Trophoblast cell (in vitro differentiated cells and primary cell): ENCODE measurements around the gene VWF.
A peak's percentile ranks its signal among the peaks of the same experiment; 100 is the strongest.

ENCODE experiments used
- DNase-seq, 2 donors: peaks; one replicate each; pipeline ENCODE4 v3.0.0-alpha.2; 2016
- H2AFZ ChIP-seq: 2 replicates; pipeline ENCODE4 v1.6.1; 2013; ENCODE audit warnings: low read length, moderate library complexity, mild to moderate bottlenecking; ENCODE audit not compliant: insufficient read depth, poor library complexity
- H2AK5ac ChIP-seq: 2 replicates; pipeline ENCODE4 v1.6.1; 2013; ENCODE audit warnings: mild to moderate bottlenecking, low read length
- H2BK120ac ChIP-seq: 2 replicates; pipeline ENCODE4 v1.6.1; 2013; ENCODE audit warnings: low read length, mild to moderate bottlenecking, moderate library complexity; ENCODE audit not compliant: insufficient read depth, poor library complexity
- H2BK12ac ChIP-seq: 2 replicates; pipeline ENCODE4 v1.6.1; 2013; ENCODE audit warnings: mild to moderate bottlenecking, low read length, moderate library complexity
- H2BK5ac ChIP-seq: 2 replicates; pipeline ENCODE4 v1.6.1; 2013; ENCODE audit warnings: low read length, low read depth, moderate library complexity, mild to moderate bottlenecking; ENCODE audit not compliant: poor library complexity
- H3K14ac ChIP-seq: 2 replicates; pipeline ENCODE4 v1.6.1; 2013; ENCODE audit warnings: mild to moderate bottlenecking, low read length
- H3K18ac ChIP-seq: 2 replicates; pipeline ENCODE4 v1.6.1; 2013; ENCODE audit warnings: mild to moderate bottlenecking, low read length
- H3K23ac ChIP-seq: 2 replicates; pipeline ENCODE4 v1.6.1; 2013; ENCODE audit warnings: low read length
- H3K27ac ChIP-seq: 2 replicates; pipeline ENCODE4 v1.5.1; 2013; ENCODE audit warnings: low read depth, mild to moderate bottlenecking, inconsistent platforms, low read length, moderate library complexity
- H3K27me3 ChIP-seq: 2 replicates; pipeline ENCODE4 v1.6.1; 2013; ENCODE audit warnings: inconsistent platforms, mild to moderate bottlenecking, low read length, moderate library complexity; ENCODE audit not compliant: insufficient read depth
- H3K36me3 ChIP-seq, 2 experiments: 1 replicate in 1 of 2; 2 replicates in 1 of 2; pipeline ENCODE4 v1.6.1; 2013; ENCODE audit warnings: low read length in 2 of 2, mild to moderate bottlenecking in 2 of 2, moderate library complexity in 1 of 2; ENCODE audit not compliant: insufficient read depth in 2 of 2, control insufficient read depth in 1 of 2
- H3K4ac ChIP-seq: 2 replicates; pipeline ENCODE4 v1.6.1; 2013; ENCODE audit warnings: low read depth, mild to moderate bottlenecking, low read length, moderate library complexity
- H3K4me1 ChIP-seq, 2 experiments: 1 replicate in 1 of 2; 2 replicates in 1 of 2; pipeline ENCODE4 v1.6.1; 2013; ENCODE audit warnings: low read length in 2 of 2, mild to moderate bottlenecking in 2 of 2, moderate library complexity in 1 of 2; ENCODE audit not compliant: insufficient read depth in 2 of 2, control insufficient read depth in 1 of 2
- H3K4me2 ChIP-seq: 2 replicates; pipeline ENCODE4 v1.6.1; 2013; ENCODE audit warnings: inconsistent platforms, mild to moderate bottlenecking, low read length, moderate library complexity
- H3K4me3 ChIP-seq: 2 replicates; pipeline ENCODE4 v1.5.1; 2013; ENCODE audit warnings: mild to moderate bottlenecking, low read depth, low read length, inconsistent platforms
- H3K79me1 ChIP-seq: one replicate; pipeline ENCODE4 v1.6.1; 2013; ENCODE audit warnings: low read length
- H3K79me2 ChIP-seq: 2 replicates; pipeline ENCODE4 v1.6.1; 2013; ENCODE audit warnings: low read length, mild to moderate bottlenecking; ENCODE audit not compliant: control insufficient read depth, insufficient read depth, poor library complexity
- H3K9ac ChIP-seq: 2 replicates; pipeline ENCODE4 v1.6.1; 2013; ENCODE audit warnings: mild to moderate bottlenecking, low read length
- H3K9me3 ChIP-seq: 2 replicates; pipeline ENCODE4 v1.6.1; 2013; ENCODE audit warnings: low read depth, mild to moderate bottlenecking, control low read depth, inconsistent platforms, low read length; ENCODE audit not compliant: insufficient read depth
- H4K12ac ChIP-seq: 2 replicates; pipeline ENCODE4 v1.6.1; 2013; ENCODE audit warnings: low read depth, mild to moderate bottlenecking, low read length, moderate library complexity
- H4K8ac ChIP-seq: 2 replicates; pipeline ENCODE4 v1.6.1; 2013; ENCODE audit warnings: low read depth, mild to moderate bottlenecking, low read length, moderate library complexity
- H4K91ac ChIP-seq: one replicate; pipeline ENCODE4 v1.6.1; 2013; ENCODE audit warnings: low read depth, mild to moderate bottlenecking, low read length, moderate library complexity
- WGBS: extraction: QIAGEN DNeasy Blood & Tissue Kit; methylation state at CpG from one replicate; pipeline ENCODE4 v1.1.7; 2013; ENCODE audit warnings: missing lambda C conversion rate; ENCODE audit not compliant: insufficient read length, insufficient coverage; ENCODE audit errors: extremely low coverage; 5-methylcytosine and 5-hydroxymethylcytosine counted together

Gene VWF

GRCh38 chr12:6076776-6077691 lies 47.4 kb downstream of the VWF start:
- Histone ChIP-seq H2AFZ (no peak overlapping the region), H3K9ac (no peak overlapping the region)
- WGBS: no CpG with 5 or more reads among the region's 28 CpGs

DNA sequence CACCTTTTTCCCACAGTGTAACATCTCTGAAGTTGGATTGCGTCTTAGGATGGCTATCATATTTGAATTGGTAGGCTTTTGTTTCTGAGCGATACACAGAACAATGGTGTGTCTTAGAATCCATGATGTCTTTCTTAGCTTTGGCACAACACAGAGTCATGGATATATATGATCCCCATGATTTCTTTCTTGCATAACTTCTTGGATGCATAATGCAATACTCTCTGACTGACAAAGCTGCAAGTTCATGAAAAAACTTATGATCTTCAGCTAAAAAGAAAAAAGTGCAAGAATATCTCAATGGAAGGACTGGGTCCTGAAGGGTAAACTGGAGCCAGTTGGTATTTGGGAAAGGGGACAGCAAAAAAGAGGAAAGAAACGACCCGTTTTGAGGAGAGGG lies 48.1 kb downstream of the VWF start:
- Histone ChIP-seq H3K4me2 (no peak overlapping the region), H4K91ac (peak overlapping the region; percentile 54), H3K9ac (no peak overlapping the region), H3K4me3 (no peak overlapping the region), H4K12ac (no peak overlapping the region), H2BK120ac (peak overlapping the region; percentile 75), H2BK12ac (peak overlapping the region; percentile 58), H3K27ac (no peak overlapping the region), H3K36me3 (no peaks in the 10 kb centered on the region), H2AFZ (no peak overlapping the region), H3K18ac (no peak overlapping the region), H3K9me3 (no peaks in the 10 kb centered on the region), H2AK5ac (no peak overlapping the region), H3K14ac (no peak overlapping the region), H4K8ac (no peak overlapping the region), H2BK5ac (no peak overlapping the region), H3K4ac (no peak overlapping the region), H3K23ac (no peak overlapping the region), H3K4me1 (peaks cover 35 to 40% of the 10 kb centered on the region in 2 experiments), H3K27me3 (no peaks in the 10 kb centered on the region), H3K79me2 (peaks cover 4% of the 10 kb centered on the region), H3K79me1 (peaks cover 62% of the 10 kb centered on the region)
- no CpG with 5 or more reads among the region's 4 CpGs for WGBS
- no peak for DNase-seq

More at GRCh38 chr12:6076776-6077691, 47.4 kb downstream of the VWF start:
- DNase-seq: no peak
- Histone ChIP-seq H3K4me3 (no peak overlapping the region), H3K79me2 (peaks cover 4% of the 10 kb centered on the region), H3K27ac (no peak overlapping the region), H3K18ac (peak overlapping the region; percentile 76), H3K79me1 (peaks cover 58% of the 10 kb centered on the region), H4K91ac (peak overlapping the region; percentile 54), H3K9me3 (no peaks in the 10 kb centered on the region), H4K12ac (no peak overlapping the region), H3K23ac (no peak overlapping the region), H2BK5ac (peak overlapping the region; percentile 41), H3K14ac (peak overlapping the region; percentile 68), H3K27me3 (no peaks in the 10 kb centered on the region), H4K8ac (peak overlapping the region; percentile 2), H3K4ac (no peak overlapping the region), H2BK12ac (peak overlapping the region; percentile 58), H3K4me1 (peaks cover 35 to 39% of the 10 kb centered on the region in 2 experiments), H2BK120ac (peak overlapping the region; percentile 75), H2AK5ac (peak overlapping the region; percentile 95), H3K4me2 (no peak overlapping the region), H3K36me3 (no peaks in the 10 kb centered on the region)

GRCh38 chr12:6074979-6075585 lies 49.4 kb downstream of the VWF start:
- peak overlapping the region; percentile 35 for H2AK5ac ChIP-seq
- peak overlapping the region; percentile 66 for H2BK120ac ChIP-seq
- peaks cover 4% of the 10 kb centered on the region for H3K79me2 ChIP-seq
- H3K23ac ChIP-seq: no peak overlapping the region
- peak overlapping the region; percentile 11 for H3K18ac ChIP-seq
- peak overlapping the region; percentile 13 for H3K4ac ChIP-seq
- H4K8ac ChIP-seq: peak overlapping the region; percentile 61
- H2BK12ac ChIP-seq: peak overlapping the region; percentile 34
- H3K4me2 ChIP-seq: peak overlapping the region; percentile 13
- H3K4me3 ChIP-seq: no peak overlapping the region
- peak overlapping the region; percentile 85 for H3K27ac ChIP-seq
- no peak overlapping the region for H2AFZ ChIP-seq
- no peak overlapping the region for H3K9ac ChIP-seq
- peak overlapping the region; percentile 2 for H4K12ac ChIP-seq
- peak overlapping the region; percentile 92 for H4K91ac ChIP-seq
- H3K79me1 ChIP-seq: peaks cover 57% of the 10 kb centered on the region
- peak overlapping the region; percentile 57 for H3K14ac ChIP-seq
- H2BK5ac ChIP-seq: peak overlapping the region; percentile 30
- peak in 1 of 2 donors; percentile 16 for DNase-seq
- no peaks in the 10 kb centered on the region for H3K36me3 ChIP-seq
- H3K9me3 ChIP-seq: no peaks in the 10 kb centered on the region
- no peaks in the 10 kb centered on the region for H3K27me3 ChIP-seq
- no CpG with 5 or more reads among the region's 31 CpGs for WGBS
- peaks cover 37 to 43% of the 10 kb centered on the region in 2 experiments for H3K4me1 ChIP-seq

GRCh38 chr12:6074427-6074826 lies 50.0 kb downstream of the VWF start:
- Histone ChIP-seq H3K4me1 (peaks cover 37 to 43% of the 10 kb centered on the region in 2 experiments), H3K4me3 (no peak overlapping the region), H4K91ac (peak overlapping the region; percentile 76), H3K27me3 (no peaks in the 10 kb centered on the region), H3K79me1 (peaks cover 53% of the 10 kb centered on the region), H3K14ac (no peak overlapping the region), H4K8ac (peak overlapping the region; percentile 40), H3K18ac (peak overlapping the region; percentile 3), H2BK12ac (peak overlapping the region; percentile 51), H3K4me2 (peak overlapping the region; percentile 12), H3K79me2 (peaks cover 2% of the 10 kb centered on the region), H3K9ac (no peak overlapping the region), H2BK120ac (peak overlapping the region; percentile 69), H3K23ac (no peak overlapping the region), H3K9me3 (no peaks in the 10 kb centered on the region), H2AFZ (no peak overlapping the region), H2AK5ac (no peak overlapping the region), H3K4ac (no peak overlapping the region), H3K27ac (peak overlapping the region; percentile 85), H4K12ac (no peak overlapping the region), H2BK5ac (peak overlapping the region; percentile 60), H3K36me3 (no peaks in the 10 kb centered on the region)
- WGBS: no CpG with 5 or more reads among the region's 4 CpGs
- DNase-seq: no peak
